ENCODE data around the gene ERLEC1. TPM values are rescaled to one million over a fixed set of nuclear protein-coding genes. Genes with fewer than 3 reads are reported as not detected.
A peak's percentile ranks its signal among the peaks of the same experiment; 100 is the strongest.

Gene ERLEC1
- total RNA-seq, 1 experiment from 2014 or later: 21.6 TPM

- H3K23me2 ChIP-seq (ENCODE audit: insufficient read length, low read depth, low read length, poor library complexity, severe bottlenecking): no peaks in the 10 kb centered on the region
- H2BK15ac ChIP-seq (ENCODE audit: low read depth, low read length): no peak overlapping the region
- no peak overlapping the region for H2BK12ac ChIP-seq (ENCODE audit: insufficient read length, low read depth, low read length)
- DNase-seq: no peak
- no peak overlapping the region for H3K18ac ChIP-seq (ENCODE audit: insufficient read length, low read depth, low read length)
- no peaks in the 10 kb centered on the region for H3K9me3 ChIP-seq (ENCODE audit: control insufficient read depth, low read depth, low read length)
- no peaks in the 10 kb centered on the region for H3K9me3 Mint-ChIP-seq
- no peak overlapping the region for H3K4me3 Mint-ChIP-seq
- no peaks in the 10 kb centered on the region for H3K27me3 Mint-ChIP-seq (ENCODE audit: low read depth)
- no peak overlapping the region for H4K91ac ChIP-seq (ENCODE audit: insufficient read length, low read depth, low read length)
- peak overlapping the region in 2 of 3 experiments; percentile 19 to 89; a peak in 3 of 7 replicates for H3K27ac Mint-ChIP-seq
- H3K79me2 ChIP-seq (ENCODE audit: insufficient read depth, low read length): no peaks in the 10 kb centered on the region
- no peaks in the 10 kb centered on the region for H4K20me1 ChIP-seq (ENCODE audit: control insufficient read depth, insufficient read depth, insufficient read length)
- no peak overlapping the region for H2AFZ ChIP-seq (ENCODE audit: low read length)
- no peak overlapping the region for H3K4ac ChIP-seq (ENCODE audit: low read depth, low read length)
- no peak overlapping the region for H3K4me2 ChIP-seq (ENCODE audit: insufficient read depth, insufficient read length, low read length)
- H3K27me3 ChIP-seq (ENCODE audit: insufficient read depth, low read length): no peaks in the 10 kb centered on the region
- peaks cover 14 to 37% (median 36%) of the 10 kb centered on the region in 3 experiments for H3K36me3 Mint-ChIP-seq (ENCODE audit: insufficient read depth in 1 of 3, low read depth in 3 of 3)
- peaks cover under 1 to 9% of the 10 kb centered on the region in 2 experiments; a peak in 3 of 4 replicates for H3K4me1 Mint-ChIP-seq
- H2BK120ac ChIP-seq (ENCODE audit: low read depth, low read length, poor library complexity, severe bottlenecking): no peak overlapping the region
- TF ChIP-seq CTCF (conservative IDR thresholded peaks at IDR 0.05): no peak
- H3K9ac ChIP-seq (ENCODE audit: extremely low read depth, insufficient read length, low read length): no peak overlapping the region
- H3T11ph ChIP-seq (ENCODE audit: low read length): no peak overlapping the region
- no peak overlapping the region for H3K27ac ChIP-seq (ENCODE audit: insufficient read length, low read depth, low read length)
- H3K56ac ChIP-seq (ENCODE audit: insufficient read length, low read depth, low read length): no peak overlapping the region
- no peaks in the 10 kb centered on the region for H3K4me1 ChIP-seq (ENCODE audit: insufficient read depth, low read length)
- no peak overlapping the region for H2BK5ac ChIP-seq (ENCODE audit: insufficient read length, low read length)
- H2BK20ac ChIP-seq (ENCODE audit: low read depth, low read length, poor library complexity, severe bottlenecking): no peak overlapping the region
- H3K79me1 ChIP-seq (ENCODE audit: insufficient read depth, low read depth, low read length, poor library complexity, severe bottlenecking): no peaks in the 10 kb centered on the region
- no peak overlapping the region for H4K8ac ChIP-seq (replicated peaks; ENCODE audit: insufficient read length, low read depth, low read length)
- H3K14ac ChIP-seq (ENCODE audit: insufficient read depth, low read length): no peak overlapping the region
- H3K23ac ChIP-seq (ENCODE audit: insufficient read length, low read depth, low read length): no peak overlapping the region
- H2AK5ac ChIP-seq (ENCODE audit: insufficient read length, low read length): no peak overlapping the region
- H4K5ac ChIP-seq (ENCODE audit: insufficient read length, low read depth, low read length): no peak overlapping the region
These were observed 33.8 kb upstream of the ERLEC1 start for GRCh38 chr2:53753041-53753440.
